ENCODE measurements around the gene CEACAM21.

Gene CEACAM21

GRCh38 chr19:41575998-41576397, at the start of gene CEACAM21:
Gene CEACAM21, plus strand, starts transcription at chr19:41576166. Its CDS starts 109 bp downstream, at chr19:41576275.
- DNase-seq (ENCODE audit: low read depth), result peak; percentile 13

DNA sequence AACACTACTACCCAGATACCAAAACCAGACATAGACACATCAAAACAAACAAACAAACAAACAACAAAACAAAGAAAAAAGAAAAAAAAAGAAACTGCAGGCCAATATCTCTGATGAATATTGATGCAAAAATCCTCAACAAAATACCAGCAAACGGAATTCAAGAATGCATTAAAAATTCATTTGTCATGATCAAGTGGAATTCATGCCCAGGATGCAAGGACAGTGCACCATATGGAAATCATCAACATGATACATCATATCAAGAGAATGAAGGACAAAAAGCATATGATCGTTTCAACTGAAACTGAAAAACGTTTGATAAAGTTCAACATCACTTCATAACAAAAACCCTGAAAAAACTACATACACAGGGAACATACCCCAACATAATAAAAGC, 48.9 kb upstream of the CEACAM21 start:
- no peak for DNase-seq (ENCODE audit: low read depth)

GRCh38 chr19:41528106-41528505, 47.9 kb upstream of the CEACAM21 start:
- no peak for DNase-seq (ENCODE audit: low read depth)

- no peak for DNase-seq (ENCODE audit: low read depth)
These were observed 46.3 kb upstream of the CEACAM21 start for GRCh38 chr19:41529484-41530183.

- DNase-seq (ENCODE audit: low read depth), result no peak
These were observed 45.8 kb upstream of the CEACAM21 start for GRCh38 chr19:41530184-41530534.

- no peak for DNase-seq (ENCODE audit: low read depth)
These were observed 45.1 kb upstream of the CEACAM21 start for GRCh38 chr19:41530761-41531301.

DNA sequence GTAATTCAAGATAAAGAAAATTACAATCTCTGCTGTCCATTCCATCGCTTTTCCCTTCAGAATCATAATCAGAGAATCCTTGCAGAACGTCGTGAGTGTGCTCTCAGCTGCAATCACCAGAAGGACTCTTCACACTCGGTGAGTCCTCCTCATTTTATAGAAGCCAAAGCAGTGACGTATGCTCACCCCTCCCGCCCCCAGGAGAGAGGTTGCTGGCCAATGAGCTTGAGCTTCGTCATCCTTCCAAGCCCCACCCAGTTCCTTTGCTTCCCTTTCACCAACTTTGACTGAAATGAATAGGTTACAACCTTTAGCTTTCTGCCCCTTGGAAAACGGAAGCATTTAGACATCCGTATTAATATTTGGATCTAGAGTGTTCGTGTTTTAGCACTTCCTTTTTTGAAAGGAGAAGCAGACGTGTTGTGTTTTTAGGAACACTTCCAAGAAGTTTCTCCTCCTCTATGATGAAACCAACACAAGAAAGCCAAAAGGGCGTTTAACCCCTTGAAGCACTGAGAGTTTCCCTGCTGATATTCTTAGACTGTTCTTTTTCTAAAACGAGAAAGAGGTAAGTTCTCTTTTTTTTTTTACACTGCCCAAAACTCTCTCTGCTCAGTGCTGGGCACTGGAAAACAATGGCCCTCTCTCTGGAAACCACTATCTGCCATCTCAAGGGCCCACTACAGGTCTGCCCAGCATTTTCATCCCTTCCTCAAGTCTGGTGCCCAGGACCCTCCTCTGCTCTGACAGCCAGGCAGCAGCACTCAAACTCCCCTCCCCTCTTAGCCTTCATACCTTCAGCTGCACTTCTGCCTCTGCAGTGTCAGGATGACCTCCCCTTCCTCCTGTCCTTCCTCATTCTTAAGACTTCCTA, 44.3 kb upstream of the CEACAM21 start:
- peak; percentile 55 for DNase-seq (ENCODE audit: low read depth)

- no peak for DNase-seq (ENCODE audit: low read depth)
These were observed 43.4 kb upstream of the CEACAM21 start for GRCh38 chr19:41532526-41532925.

GRCh38 chr19:41533671-41534215, 42.2 kb upstream of the CEACAM21 start:
- no peak for DNase-seq (ENCODE audit: low read depth)

GRCh38 chr19:41535029-41535622, 40.8 kb upstream of the CEACAM21 start:
- DNase-seq (ENCODE audit: low read depth), result no peak

- peak; percentile 47 for DNase-seq (ENCODE audit: low read depth)
These were observed 38.2 kb upstream of the CEACAM21 start for GRCh38 chr19:41537789-41538188.

GRCh38 chr19:41540041-41540695, 35.8 kb upstream of the CEACAM21 start:
- peak; percentile 27 for DNase-seq (ENCODE audit: low read depth)

DNA sequence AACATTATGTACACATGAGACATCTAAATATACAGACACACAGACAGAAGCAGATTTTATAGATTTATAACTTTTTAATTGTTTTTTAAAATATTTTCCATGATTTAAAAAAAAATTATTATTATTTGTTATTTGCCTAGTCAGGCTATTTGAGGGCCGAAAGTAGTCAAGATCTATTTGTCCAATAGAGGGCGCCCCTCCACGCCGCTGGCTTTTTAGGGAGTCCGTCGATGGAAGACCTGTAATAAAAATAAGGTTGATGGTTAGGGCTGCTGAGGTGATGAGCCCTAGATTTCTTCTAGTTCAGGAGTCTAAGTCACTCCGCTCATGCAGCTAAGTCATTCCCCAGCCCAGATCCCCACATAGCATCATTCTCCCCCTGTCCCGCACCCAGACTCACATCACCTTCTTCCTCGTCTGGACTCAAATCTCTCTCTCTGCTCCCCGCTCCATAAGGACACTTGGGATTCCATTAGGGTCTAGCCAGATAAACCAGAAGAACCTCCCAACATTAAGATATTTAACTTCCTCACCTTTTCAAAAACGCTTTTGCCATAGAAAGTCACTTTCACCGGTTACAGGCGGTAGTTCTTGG, 33.9 kb upstream of the CEACAM21 start:
- DNase-seq (ENCODE audit: low read depth), result peak; percentile 28

- no peak for DNase-seq (ENCODE audit: low read depth)
These were observed 33.3 kb upstream of the CEACAM21 start for GRCh38 chr19:41542622-41543021.

- no peak for DNase-seq (ENCODE audit: low read depth)
These were observed 32.4 kb upstream of the CEACAM21 start for GRCh38 chr19:41543582-41543981.

GRCh38 chr19:41545547-41545946, 30.4 kb upstream of the CEACAM21 start:
- no peak for DNase-seq (ENCODE audit: low read depth)

DNA sequence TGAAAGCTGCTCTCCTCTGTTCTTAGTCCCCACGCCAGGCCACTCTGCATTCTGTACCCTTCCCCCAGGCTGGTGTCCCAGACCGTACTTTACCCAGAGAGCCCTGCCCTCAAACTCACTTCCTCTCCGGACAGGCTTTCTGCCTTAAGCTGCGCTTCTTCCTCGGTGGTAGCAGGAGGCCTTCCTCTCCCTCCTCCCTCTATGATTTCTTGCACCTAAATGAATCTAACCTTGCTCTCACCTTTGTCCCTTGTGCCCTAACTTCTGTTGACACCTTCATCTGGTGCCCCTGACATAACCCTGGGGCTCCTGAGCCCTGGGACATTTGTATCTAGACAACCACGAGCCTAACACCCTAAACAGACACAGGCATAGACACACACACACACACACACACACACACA, 29.6 kb upstream of the CEACAM21 start:
- DNase-seq (ENCODE audit: low read depth), result no peak

DNA sequence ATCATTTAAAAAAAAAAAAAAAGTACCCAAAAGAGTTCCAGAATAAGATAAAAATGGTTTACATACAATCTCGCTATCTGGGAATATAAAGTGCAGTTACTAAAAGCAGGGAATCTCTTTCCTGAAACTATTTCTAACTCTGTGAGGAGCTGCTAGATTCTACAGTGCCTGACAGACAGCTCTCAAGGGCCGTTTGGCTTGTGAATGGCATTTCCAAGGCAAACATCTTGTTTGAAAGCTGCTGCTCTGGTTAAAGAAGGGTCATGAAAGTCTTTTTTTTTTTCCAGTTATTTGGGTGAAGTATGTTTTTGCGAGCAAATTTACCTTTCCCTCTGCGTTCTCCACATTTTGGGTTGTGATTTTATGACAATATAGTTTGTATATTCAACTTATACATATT, 29.0 kb upstream of the CEACAM21 start:
- no peak for DNase-seq (ENCODE audit: low read depth)

GRCh38 chr19:41547569-41547968, 28.4 kb upstream of the CEACAM21 start:
- DNase-seq (ENCODE audit: low read depth), result no peak

DNA sequence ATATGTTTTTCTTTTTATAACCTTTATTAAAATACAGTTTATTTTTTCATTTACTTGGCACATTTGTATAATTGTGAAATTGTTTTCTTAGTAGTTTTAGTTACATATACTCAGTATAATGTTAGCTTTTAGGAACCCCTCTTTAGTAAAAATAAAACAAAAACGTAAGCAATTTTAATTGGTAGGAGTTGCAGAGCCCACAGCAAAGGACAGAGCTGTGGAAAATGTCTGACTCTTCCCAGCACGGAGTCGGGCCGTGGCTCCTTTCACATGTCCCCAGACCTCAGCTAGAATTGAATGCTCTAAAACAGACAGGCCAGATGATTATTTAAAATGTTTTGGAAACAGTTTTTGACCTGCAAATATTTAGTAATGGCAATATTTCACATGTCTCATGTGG, 27.9 kb upstream of the CEACAM21 start:
- DNase-seq (ENCODE audit: low read depth), result no peak

DNA sequence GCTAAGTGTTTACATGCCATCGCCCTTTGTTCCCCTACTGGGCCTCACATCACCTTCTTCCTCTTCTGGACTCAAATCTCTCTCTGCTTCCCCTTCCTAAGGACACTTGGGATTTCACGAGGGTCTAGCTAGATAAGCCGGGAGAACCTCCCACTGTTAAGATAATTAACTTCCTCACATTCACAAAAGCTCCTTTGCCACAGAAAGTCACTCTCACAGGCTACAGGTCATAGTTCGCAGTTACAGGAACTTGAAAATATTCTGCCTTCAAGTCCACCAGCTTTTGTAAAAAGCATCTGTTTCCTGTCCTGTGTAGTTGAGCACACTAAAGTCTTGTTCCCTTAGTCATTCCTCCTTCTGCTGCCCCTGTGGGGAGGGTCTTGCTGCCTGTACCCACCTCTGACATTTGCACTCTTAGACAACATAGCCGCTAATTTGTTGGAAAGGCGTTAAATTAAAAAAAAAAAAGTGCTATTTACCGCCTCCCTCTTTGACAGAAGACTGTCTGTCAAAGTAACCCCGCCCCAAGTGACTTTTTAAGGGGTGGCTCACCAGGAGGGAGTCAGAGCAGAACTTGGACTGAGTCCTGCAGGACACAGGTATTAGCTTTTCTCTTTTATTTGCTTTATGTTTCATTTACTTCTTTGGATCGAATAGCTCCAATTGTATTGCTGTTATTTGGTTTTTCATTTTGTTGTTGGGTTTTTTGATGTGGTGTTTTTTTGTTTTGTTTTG, 26.8 kb upstream of the CEACAM21 start:
- no peak for DNase-seq (ENCODE audit: low read depth)

All from EH (cell line).